ENCODE data around the gene PSME3IP1.

The PSME3IP1 gene

DNA sequence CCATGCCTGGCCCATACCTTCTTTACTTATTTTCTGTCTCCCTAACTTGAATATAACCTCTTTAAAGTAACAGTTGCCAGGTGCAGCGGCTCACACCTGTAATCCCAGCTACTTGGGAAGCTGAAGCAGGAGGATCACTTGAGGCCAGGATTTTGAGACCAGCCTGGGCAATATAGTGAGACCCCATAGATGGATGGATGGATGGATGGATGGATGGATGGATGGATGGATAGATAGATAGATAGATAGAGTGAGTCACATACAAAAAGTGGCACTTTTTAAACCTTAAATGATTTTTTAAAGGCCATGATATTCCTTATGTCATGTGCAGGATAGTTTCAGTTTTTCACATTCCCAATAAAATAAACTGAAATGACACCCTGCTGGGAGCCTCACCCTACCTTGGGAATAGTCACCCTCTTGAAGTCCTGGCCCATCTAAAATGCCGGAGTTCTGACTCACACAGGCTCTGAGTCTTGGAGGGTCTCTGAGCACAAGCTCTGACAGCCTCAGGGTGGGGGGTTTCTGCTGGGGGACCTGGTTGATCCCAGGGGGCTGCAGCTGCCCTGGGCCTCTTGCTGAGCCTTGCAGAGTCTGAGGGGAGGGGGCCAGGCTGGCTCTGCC is 67.3 kb downstream of the PSME3IP1 start:
- Histone ChIP-seq H3K36me3 (ENCODE audit: control insufficient read depth in 2 of 2, insufficient read depth in 1 of 2, low read length in 2 of 2) (peaks cover 0 to 7% of the 10 kb centered on the region in 2 experiments; a peak in 1 of 3 replicates), H3K9me3 (ENCODE audit: control insufficient read depth, insufficient read depth, low read depth, low read length) (no peaks in the 10 kb centered on the region), H3K27ac (ENCODE audit: extremely low read depth, low read depth, low read length) (no peak overlapping the region), H3K4me3 (ENCODE audit: low read depth, low read length) (no peak overlapping the region), H3K4me1 (ENCODE audit: control insufficient read depth, insufficient read depth, low read length) (no peaks in the 10 kb centered on the region)
- CTCF ChIA-PET = interaction anchor here (1.0 kb wide), 1 partner anchor 14 kb away, joined by 7 read pairs; no protein-coding TSS in a partner anchor
- POLR2A ChIA-PET = no interaction called here
- TF ChIP-seq ZNF324 (tag by site-specific recombination; IDR thresholded peaks at IDR 0.05) = no peak
- peak; percentile 86 for TF ChIP-seq ZNF366 (tag by site-specific recombination; conservative IDR thresholded peaks at IDR 0.05)
- TF ChIP-seq ZNF121 (tag by site-specific recombination; IDR thresholded peaks at IDR 0.05) = peak; percentile 50; the same call in 1 of the 2 replicates
- no peak for TF ChIP-seq ZNF610 (tag by site-specific recombination; IDR thresholded peaks at IDR 0.05; ENCODE audit: borderline replicate concordance)

DNA sequence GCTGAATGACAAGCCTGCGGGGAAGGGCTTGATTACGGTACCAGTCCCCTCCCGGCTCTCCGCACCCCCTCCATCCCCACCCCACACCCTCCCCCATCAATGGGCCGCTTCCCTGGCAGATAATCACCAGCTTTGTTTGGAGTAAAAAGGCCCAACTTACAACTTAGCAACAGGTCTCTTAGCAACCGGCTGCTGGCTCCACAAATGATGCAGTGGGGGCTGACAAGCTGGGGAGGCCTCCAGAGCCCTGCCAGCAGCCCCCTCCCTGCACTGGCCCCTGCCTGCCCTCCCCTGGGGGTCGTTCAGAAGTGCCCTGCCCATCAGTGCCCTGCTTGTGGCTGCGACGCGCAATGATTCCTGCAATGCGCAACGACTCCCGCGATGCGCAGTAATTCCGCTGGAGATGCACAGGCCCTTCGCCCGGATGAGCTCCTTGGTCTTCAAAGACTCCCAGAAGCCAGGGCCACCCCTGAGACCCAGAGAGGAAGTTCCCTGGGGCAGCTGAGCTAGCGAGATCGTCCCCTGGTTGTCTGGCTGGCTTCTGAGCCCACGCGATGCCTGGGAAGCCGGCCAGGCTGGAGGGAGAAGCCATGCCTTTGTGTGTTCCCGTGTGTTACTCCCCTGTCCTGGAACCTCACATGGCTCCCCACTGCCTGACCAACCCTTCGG is 70.2 kb downstream of the PSME3IP1 start:
- ChIA-PET POLR2A (no interaction called here), CTCF (interaction anchor here (0.6 kb wide), 1 partner anchor 70 kb away, joined by 4 read pairs; the partner anchor contains the start of genes PSME3IP1 and RSPRY1)
- H3K36me3 ChIP-seq (ENCODE audit: control insufficient read depth in 2 of 2, insufficient read depth in 1 of 2, low read length in 2 of 2) = peaks cover 0 to 3% of the 10 kb centered on the region in 2 experiments; a peak in 1 of 3 replicates
- no peaks in the 10 kb centered on the region for H3K9me3 ChIP-seq (ENCODE audit: control insufficient read depth, insufficient read depth, low read depth, low read length)
- no peak overlapping the region for H3K4me3 ChIP-seq (ENCODE audit: low read depth, low read length)
- H3K4me1 ChIP-seq (ENCODE audit: control insufficient read depth, insufficient read depth, low read length) = no peaks in the 10 kb centered on the region
- TF ChIP-seq SCRT2 (tag by site-specific recombination; IDR thresholded peaks at IDR 0.05) = peak; percentile 78
- TF ChIP-seq ZNF843 (tag by site-specific recombination; IDR thresholded peaks at IDR 0.05) = no peak
- TF ChIP-seq ZNF561 (tag by site-specific recombination; IDR thresholded peaks at IDR 0.05; ENCODE audit: borderline replicate concordance) = no peak
- TF ChIP-seq GLIS1 (tag by site-specific recombination; IDR thresholded peaks at IDR 0.05) = peak; percentile 64
- TF ChIP-seq, protein P1, sequence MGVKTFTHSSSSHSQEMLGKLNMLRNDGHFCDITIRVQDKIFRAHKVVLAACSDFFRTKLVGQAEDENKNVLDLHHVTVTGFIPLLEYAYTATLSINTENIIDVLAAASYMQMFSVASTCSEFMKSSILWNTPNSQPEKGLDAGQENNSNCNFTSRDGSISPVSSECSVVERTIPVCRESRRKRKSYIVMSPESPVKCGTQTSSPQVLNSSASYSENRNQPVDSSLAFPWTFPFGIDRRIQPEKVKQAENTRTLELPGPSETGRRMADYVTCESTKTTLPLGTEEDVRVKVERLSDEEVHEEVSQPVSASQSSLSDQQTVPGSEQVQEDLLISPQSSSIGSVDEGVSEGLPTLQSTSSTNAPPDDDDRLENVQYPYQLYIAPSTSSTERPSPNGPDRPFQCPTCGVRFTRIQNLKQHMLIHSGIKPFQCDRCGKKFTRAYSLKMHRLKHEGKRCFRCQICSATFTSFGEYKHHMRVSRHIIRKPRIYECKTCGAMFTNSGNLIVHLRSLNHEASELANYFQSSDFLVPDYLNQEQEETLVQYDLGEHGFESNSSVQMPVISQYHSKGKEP (tag by site-specific recombination; IDR thresholded peaks at IDR 0.05) = peak; percentile 48; the same call in 1 of the 2 replicates
- no peak for TF ChIP-seq ZNF521 (tag by site-specific recombination; IDR thresholded peaks at IDR 0.05)
- no peak overlapping the region for H3K27ac ChIP-seq (ENCODE audit: extremely low read depth, low read depth, low read length)

DNA sequence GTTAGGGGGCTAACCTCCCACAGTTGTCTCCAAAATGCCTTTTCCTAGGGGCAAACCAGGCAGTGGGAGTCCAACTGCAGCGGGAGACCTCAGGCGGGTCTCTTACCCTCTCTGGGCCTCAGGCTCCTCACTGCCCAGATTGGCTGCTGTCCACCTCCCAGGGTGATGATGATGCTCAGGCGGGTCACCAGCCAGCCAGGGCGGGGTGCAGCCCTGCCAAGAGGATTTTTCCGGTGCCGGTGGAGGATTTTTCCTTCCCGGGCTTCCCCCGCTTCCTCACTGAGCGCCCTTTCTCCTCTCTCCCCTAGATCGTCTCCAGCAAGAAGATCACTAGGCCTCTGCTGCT is 70.7 kb downstream of the PSME3IP1 start:
- H3K27ac ChIP-seq (ENCODE audit: extremely low read depth, low read depth, low read length) = no peak overlapping the region
- H3K4me3 ChIP-seq (ENCODE audit: low read depth, low read length) = no peak overlapping the region
- ChIA-PET CTCF (interaction anchor here (0.6 kb wide), 1 partner anchor 71 kb away, joined by 4 read pairs; the partner anchor contains the start of genes PSME3IP1 and RSPRY1), POLR2A (no interaction called here)
- TF ChIP-seq ZEB2 (tag by site-specific recombination; IDR thresholded peaks at IDR 0.05) = no peak
- TF ChIP-seq GLIS1 (tag by site-specific recombination; IDR thresholded peaks at IDR 0.05) = peak; percentile 29; the same call in 1 of the 2 replicates
- H3K9me3 ChIP-seq (ENCODE audit: control insufficient read depth, insufficient read depth, low read depth, low read length) = no peaks in the 10 kb centered on the region
- no peaks in the 10 kb centered on the region for H3K4me1 ChIP-seq (ENCODE audit: control insufficient read depth, insufficient read depth, low read length)
- H3K36me3 ChIP-seq (ENCODE audit: control insufficient read depth in 2 of 2, insufficient read depth in 1 of 2, low read length in 2 of 2) = peaks cover 0 to 3% of the 10 kb centered on the region in 2 experiments; a peak in 1 of 3 replicates

DNA sequence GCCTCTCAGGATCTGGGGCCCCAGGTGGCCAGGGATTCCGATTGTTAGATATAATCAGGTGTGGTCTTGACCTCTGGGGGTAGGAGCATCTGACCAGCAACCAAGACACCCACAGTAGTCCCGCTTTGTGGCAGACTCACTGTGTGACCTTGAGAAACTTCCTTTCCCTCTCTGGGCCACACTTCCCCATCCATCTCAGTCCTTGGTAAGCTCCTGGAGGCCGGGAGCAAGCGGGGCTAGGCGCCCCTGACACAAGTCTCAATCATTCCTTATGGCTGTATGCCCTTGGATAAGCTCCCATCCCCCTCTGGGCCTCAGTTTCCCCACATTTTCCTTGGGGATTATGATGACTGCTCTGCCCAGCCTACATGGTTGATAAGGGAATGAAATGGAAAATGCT is 72.2 kb downstream of the PSME3IP1 start:
- Histone ChIP-seq H3K27ac (ENCODE audit: extremely low read depth, low read depth, low read length) (no peak overlapping the region), H3K4me1 (ENCODE audit: control insufficient read depth, insufficient read depth, low read length) (no peaks in the 10 kb centered on the region), H3K9me3 (ENCODE audit: control insufficient read depth, insufficient read depth, low read depth, low read length) (no peaks in the 10 kb centered on the region), H3K36me3 (ENCODE audit: control insufficient read depth in 2 of 2, insufficient read depth in 1 of 2, low read length in 2 of 2) (peaks cover 0 to 3% of the 10 kb centered on the region in 2 experiments; a peak in 1 of 3 replicates), H3K4me3 (ENCODE audit: low read depth, low read length) (no peak overlapping the region)
- CTCF ChIA-PET = no interaction called here
- TF ChIP-seq ZNF768 (tag by site-specific recombination; IDR thresholded peaks at IDR 0.05) (peak; percentile 67; the same call in 1 of the 2 replicates), GFI1B (tag by site-specific recombination; IDR thresholded peaks at IDR 0.05) (no peak)
- POLR2A ChIA-PET = no interaction called here

Data from HEK293 (cell line).